Inflammatory macrophage treated with lipopolysaccharide for 4 hours (primary cell): ENCODE results near the gene MSL1.

ENCODE experiments used
- DNase-seq: peaks from one replicate; pipeline ENCODE4 v3.0.0-alpha.2; 2020

The MSL1 gene

GRCh38 chr17:40178660-40179059 lies 56.9 kb downstream of the MSL1 start:
- no peak for DNase-seq

DNA sequence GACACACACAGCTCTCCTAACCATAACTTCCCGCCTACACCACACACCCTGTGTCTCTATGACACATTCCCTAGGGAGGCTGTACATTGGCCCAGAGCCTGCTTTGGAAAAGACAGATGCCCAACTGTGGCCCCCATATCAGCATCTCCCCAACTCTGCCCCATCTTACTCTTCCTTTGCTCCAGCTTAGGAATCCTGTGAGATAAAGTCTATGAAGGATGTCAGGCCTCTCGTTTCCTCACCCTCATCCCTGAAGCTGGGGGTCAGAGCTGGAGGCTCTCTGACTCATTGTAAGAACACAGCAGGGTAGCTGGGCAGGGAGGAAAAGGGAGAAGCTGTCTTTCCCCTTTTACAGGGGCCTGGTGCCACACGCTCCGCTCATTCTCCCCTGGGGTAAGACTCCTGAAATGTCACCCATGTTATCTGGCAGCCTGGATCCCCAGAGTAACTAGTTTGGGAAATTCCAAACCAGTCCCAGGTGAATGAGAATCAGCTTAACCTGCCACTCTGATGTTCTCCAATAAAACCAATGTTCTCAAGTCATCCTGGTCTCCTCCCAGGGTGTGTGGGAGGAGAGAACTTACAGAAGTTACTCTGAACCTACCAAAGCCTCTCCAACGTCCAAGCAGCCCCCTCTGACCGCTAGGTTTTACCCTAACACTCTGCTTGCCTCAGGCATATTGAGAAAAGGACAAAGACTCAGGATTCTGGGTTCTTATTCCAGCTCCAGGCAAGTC lies 58.3 kb downstream of the MSL1 start:
- peak; percentile 22 for DNase-seq

DNA sequence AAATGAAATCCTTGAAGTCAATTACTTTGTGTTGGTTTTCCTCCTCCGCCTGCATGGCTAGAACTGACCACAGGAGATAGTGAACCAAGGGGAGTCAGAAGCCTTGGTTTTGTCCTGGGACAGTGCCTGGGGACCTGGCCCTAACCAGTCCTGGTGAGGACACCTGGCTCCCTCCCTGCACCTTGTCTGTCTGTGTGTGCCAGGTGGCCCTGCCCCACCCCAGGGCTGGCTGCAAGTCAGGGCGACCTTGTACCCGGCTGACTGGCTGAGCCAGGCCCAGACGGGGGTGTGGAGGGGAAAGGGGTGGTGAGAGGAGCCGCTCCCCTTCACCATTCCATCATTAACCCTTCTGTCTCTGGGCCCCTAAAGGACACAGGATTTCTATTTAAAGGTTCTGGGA lies 58.9 kb downstream of the MSL1 start:
- DNase-seq = no peak

- DNase-seq = no peak
Measured at GRCh38 chr17:40181205-40181604, 59.4 kb downstream of the MSL1 start.

DNA sequence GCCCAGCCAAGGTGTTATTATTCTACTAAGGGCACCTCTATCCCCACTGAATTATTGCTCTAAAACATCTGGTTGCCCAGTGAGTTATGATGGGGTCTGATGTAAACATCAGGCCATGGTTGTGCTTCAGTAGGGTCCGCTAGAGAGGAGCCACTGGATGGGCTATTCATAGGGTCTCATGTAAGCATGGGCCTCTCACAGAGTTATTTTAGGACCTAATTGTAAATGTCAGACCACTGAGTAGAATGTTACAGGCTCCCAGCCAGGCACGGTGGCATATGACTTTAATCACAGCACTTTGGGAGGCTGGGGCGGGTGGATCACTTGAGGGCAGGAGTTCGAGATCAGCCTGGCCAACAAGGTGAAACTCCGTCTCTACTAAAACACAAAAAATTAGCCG lies 60.8 kb downstream of the MSL1 start:
- no peak for DNase-seq
